AG04449 (cell line): ENCODE measurements around the gene CEACAM4.

Experiments
- CTCF ChIA-PET: fragments of 350-600 bp; formaldehyde crosslinking; extraction: SDS; loops from one replicate; lab custom pipeline; 2021; ENCODE audit warnings: antibody characterized with exemption; lab: Yijun Ruan, JAX
- POLR2A ChIA-PET: fragments of 400-600, 350-600 bp; formaldehyde crosslinking; extraction: SDS; loops from one replicate; lab custom pipeline; 2020; ENCODE audit warnings: antibody characterized with exemption, inconsistent platforms; lab: Yijun Ruan, JAX
- DNase-seq: peaks from one replicate; pipeline ENCODE4 v3.0.0-alpha.2; 2010; ENCODE audit warnings: low read depth, low spot score
- H3K4me3 ChIP-seq: 2 replicates; pipeline ENCODE4 v1.5.1; 2011; ENCODE audit warnings: low read depth, mild to moderate bottlenecking, control low read depth, low read length
- TF ChIP-seq, protein P1 (sequence below): IDR thresholded peaks from one replicate; pipeline ENCODE4 v1.5.1; 2011; ENCODE audit warnings: mild to moderate bottlenecking, moderate library complexity, low read length, control low read depth, inconsistent platforms; ENCODE audit not compliant: insufficient read depth; ENCODE audit errors: missing control alignments

Gene CEACAM4

DNA sequence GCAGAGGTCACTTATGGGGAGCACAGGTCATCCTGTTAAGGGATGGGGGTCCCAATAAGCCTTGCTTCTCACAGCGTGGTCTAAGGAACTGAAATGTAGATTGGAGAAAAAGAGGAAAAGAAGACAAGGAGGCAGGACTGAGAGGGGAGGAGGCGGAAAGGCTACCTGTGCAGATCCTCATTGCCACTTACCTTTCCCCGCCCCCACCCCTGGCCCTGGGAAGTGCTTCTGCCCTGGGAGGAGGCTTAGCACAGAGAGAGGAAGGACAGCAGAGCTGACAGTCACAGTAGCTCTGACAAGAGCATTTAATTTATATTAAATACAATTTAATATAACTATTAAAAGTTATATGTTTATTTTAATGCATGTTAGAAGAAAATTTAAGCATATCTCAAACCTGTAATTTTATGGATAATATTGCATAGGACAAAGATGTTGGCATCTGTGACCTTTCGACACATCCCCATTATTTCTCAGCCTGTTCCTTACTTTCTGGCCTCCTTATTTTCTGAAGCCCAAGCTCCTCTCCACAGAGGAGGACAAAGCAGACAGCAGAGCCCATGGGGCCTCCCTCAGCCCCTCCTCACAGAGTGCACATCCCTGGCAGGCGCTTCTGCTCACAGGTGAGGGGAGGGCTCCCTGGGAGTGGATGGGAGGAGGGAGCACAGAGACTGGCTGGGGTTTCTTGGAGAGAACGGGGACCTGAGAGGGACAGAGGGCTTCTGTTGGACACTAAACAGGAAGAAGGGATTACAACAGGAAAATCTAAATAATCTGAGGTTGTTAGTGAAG is 27.5 kb downstream of the CEACAM4 start:
- DNase-seq, result no peak
- ChIA-PET CTCF (interaction anchor here (1.1 to 2.6 kb wide), 5 partner anchors 9 to 150 kb away, joined by 3 to 18 read pairs (median 3); no protein-coding TSS in a partner anchor), POLR2A (no interaction called here)
- H3K4me3 ChIP-seq, result no peak overlapping the region
- TF ChIP-seq, protein P1, sequence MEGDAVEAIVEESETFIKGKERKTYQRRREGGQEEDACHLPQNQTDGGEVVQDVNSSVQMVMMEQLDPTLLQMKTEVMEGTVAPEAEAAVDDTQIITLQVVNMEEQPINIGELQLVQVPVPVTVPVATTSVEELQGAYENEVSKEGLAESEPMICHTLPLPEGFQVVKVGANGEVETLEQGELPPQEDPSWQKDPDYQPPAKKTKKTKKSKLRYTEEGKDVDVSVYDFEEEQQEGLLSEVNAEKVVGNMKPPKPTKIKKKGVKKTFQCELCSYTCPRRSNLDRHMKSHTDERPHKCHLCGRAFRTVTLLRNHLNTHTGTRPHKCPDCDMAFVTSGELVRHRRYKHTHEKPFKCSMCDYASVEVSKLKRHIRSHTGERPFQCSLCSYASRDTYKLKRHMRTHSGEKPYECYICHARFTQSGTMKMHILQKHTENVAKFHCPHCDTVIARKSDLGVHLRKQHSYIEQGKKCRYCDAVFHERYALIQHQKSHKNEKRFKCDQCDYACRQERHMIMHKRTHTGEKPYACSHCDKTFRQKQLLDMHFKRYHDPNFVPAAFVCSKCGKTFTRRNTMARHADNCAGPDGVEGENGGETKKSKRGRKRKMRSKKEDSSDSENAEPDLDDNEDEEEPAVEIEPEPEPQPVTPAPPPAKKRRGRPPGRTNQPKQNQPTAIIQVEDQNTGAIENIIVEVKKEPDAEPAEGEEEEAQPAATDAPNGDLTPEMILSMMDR, result no peak

DNA sequence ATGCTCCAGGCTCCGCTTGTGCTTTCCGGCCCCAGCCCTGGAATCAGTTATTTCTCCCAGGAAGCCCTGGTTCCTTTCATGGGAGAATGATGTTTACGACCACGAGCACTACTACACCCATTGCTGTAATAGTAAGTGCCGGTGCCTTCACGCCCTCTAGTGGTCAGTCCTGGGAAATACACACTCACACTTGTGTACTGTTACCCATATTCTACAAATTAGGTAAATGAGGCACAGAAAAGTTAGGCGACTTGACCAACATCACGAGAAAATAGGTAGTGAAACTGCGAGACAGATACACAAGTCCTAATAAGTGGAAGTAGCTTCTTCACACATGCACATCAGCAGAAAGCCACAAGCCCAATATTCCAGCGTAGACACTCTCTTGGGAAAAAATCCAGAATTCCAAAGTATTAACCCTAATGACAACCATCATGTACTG is 29.3 kb downstream of the CEACAM4 start:
- TF ChIP-seq, protein P1, result peak; percentile 86
- H3K4me3 ChIP-seq, result no peak overlapping the region
- ChIA-PET POLR2A (no interaction called here), CTCF (interaction anchor here (0.7 to 2.6 kb wide), 19 partner anchors 9 to 149 kb away, joined by 3 to 18 read pairs (median 3); no protein-coding TSS in a partner anchor)
- DNase-seq, result peak; percentile 10

DNA sequence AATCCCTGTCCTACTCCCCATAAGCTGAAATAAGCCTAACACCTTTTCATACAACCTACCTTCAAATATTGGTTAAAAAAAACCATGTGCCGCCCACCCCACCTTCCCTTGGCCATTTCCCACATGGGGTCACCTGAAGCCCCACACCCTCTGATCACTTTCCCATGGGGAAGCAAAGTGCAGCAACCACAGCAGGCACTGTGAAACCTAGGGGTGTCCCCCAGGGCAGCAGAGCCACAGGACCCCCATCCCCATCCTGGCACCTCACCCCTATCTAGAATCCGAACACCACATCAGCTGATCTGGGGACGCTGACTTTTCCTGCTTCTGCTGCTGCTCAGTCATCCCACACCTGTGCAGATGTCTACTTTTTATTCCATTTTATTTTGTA is 31.0 kb downstream of the CEACAM4 start:
- no peak overlapping the region for H3K4me3 ChIP-seq
- no peak for DNase-seq
- TF ChIP-seq, protein P1, result no peak
- ChIA-PET CTCF (interaction anchor here (1.0 to 2.6 kb wide), 7 partner anchors 8 to 147 kb away, joined by 3 to 10 read pairs (median 3); no protein-coding TSS in a partner anchor), POLR2A (no interaction called here)

DNA sequence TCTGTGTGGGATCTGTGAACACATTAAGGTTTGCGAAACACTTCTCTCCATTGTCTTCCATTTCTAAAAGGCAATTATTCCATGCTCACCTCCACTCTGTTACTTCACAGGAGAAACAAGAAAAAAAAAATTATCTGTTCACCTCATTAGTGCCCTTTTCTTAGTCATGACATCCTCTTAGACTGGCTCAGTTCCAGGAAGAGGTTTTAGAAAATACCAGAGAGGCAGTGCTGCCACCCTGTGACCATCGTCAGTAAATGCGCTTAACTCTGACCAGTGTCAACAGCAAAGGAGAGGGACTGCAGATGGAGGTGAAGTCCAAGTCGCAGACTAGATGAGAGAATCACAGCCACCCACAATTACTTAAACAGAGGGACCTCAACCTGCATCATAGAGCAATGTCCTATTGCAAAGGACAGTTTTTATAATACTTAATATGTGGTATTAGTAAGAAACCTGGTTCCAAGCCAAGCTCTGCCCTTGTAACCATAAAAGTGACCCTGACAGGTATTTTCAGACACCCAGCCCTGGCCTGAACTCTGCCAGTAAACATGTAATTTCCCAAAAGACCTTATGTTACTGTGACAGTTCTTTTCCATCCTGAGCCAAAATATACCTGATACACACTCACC is 31.5 kb downstream of the CEACAM4 start:
- CTCF ChIA-PET, result interaction anchor here (1.0 to 2.6 kb wide), 7 partner anchors 8 to 146 kb away, joined by 3 to 10 read pairs (median 3); no protein-coding TSS in a partner anchor
- POLR2A ChIA-PET, result no interaction called here
- no peak overlapping the region for H3K4me3 ChIP-seq
- peak; percentile 12 for DNase-seq
- TF ChIP-seq, protein P1, result peak; percentile 59

DNA sequence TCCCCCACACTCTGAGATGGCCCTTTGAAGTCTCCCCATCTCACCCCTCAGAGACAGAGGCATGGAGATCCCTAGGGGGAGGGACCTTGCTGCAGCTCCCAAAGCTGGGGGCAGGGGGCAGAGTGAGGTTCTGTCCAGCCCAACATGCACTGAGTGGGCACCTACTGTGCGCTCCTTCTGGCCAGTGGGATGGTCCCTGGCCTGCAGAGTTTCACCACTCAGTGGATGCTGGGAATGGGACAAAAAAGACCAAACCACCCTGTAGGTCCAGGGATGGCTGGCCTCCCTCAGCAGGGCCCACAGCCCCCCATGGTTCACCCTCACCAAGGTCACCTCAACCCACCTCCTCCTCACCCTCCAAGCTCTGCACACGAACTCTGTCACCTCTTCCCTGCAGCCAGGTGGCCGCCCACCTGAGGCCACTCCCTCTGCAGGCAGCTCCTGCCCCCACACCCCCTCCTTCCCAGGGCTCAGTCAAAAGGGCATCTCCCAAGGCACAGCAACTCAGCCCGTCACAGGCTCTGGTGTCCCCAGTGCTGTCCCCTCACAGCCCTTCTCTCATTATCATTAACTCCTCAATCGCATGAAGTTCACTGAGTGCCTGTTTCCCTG is 34.8 kb downstream of the CEACAM4 start:
- ChIA-PET CTCF (no interaction called here), POLR2A (no interaction called here)
- TF ChIP-seq, protein P1, result no peak
- H3K4me3 ChIP-seq, result no peak overlapping the region
- no peak for DNase-seq
